HUDEP-2 (cell line): ENCODE results near the gene ZNF462.

Experiments
- DNase-seq, 76 experiments: peaks; one replicate each; lab custom pipeline; 2025; ENCODE audit not compliant: unreplicated experiment in 76 of 76; lab: John Stamatoyannopoulos, UW

Gene ZNF462

DNA sequence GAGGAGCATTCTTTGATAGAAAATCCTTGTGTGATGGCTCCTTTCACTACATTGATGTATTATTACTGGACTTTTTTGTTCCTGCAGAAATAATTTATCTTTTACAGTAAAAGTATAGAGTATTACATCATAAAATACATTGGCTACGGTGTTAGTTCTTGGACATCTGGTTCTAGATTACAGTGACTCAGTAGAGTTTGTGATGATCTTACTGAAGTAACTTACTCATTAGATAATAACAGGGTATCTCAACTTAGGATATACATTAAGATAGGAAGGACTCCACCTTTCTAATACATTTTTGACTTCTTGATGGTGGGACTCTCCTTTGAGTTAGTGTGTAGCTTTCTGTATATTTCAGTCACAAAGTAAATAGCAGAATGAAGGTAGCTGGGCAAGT is 59.1 kb downstream of the ZNF462 start:
- DNase-seq: no peak

DNA sequence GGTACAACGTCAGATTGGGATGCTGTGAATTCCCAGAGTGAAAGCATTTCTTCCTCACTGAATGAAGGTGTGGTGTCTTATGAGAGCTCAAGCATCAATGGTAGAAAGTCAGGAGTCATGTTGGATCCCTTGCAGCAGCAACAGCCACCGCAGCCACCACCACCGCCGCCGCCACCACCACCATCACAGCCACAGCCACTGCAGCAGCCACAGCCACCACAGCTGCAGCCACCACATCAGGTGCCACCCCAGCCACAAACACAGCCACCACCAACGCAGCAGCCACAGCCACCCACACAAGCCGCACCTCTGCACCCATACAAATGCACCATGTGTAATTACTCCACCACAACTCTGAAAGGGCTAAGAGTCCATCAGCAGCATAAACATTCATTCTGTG is 62.4 kb downstream of the ZNF462 start:
- no peak for DNase-seq

DNA sequence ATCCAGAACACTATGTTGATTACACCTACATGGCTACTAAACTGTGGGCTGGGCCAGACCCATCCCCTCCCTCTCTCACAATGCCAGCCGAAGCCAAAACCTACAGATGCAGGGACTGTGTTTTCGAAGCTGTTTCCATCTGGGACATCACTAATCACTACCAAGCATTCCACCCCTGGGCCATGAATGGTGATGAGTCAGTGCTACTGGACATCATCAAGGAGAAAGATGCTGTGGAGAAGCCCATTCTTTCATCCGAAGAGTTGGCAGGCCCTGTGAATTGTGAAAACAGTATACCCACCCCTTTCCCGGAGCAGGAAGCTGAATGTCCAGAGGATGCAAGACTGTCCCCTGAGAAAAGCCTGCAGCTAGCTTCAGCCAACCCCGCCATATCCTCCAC is 65.0 kb downstream of the ZNF462 start:
- DNase-seq: no peak

DNA sequence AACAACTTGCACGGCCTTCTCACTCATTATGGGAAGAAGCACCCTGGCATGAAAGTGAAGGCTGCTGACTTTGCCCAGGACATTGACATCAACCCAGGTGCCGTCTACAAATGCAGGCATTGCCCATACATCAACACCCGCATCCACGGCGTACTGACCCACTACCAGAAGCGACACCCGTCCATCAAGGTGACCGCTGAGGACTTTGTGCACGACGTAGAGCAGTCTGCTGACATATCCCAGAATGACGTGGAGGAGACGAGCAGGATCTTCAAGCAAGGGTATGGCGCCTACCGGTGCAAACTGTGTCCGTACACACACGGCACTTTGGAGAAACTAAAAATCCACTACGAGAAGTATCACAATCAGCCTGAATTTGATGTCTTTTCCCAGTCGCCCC is 65.4 kb downstream of the ZNF462 start:
- no peak for DNase-seq

DNA sequence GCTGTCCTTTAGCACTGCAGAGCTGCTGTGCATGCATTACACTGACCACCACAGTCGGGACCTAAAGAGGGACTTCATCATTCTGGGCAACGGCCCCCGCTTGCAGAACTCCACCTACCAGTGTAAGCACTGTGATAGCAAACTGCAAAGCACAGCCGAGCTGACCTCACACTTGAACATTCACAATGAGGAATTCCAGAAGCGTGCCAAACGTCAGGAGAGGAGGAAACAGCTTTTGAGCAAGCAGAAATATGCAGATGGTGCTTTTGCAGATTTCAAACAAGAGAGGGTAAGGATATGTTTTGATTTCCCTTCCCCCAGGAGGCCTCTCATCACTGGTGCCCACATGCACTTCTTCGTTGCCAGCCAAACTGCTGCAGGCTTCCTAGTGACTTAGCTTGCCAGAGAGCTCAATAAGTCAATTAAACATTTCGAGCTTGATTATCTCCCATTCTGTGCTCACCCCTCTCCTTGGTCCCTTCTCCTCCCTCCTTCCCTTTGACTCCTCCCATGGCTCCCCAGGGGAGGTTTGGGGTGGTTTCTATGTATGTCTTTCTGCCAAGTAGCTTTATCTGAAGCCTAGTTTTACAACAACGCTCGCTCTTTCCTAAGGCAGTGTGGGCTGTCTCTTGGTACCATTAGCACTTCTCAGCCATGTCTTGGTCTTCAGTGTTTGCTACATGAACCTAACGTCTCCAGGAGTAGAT is 66.7 kb downstream of the ZNF462 start:
- no peak for DNase-seq

DNA sequence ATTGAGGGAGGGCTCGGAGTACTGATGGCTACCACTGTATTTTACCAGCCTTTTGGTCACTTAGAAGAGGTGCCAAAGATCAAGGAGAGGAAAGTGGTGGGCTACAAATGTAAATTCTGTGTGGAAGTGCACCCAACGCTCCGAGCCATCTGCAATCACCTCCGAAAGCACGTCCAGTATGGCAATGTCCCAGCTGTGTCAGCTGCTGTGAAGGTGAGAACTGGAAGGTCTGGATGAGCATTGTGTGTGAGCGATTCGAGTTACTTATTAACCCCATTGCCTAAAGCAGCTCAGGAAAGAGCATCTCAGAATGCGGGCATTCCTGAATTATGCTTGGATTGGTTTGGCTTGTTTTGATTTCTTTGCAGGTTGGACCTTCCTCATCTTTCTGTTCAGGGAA is 67.5 kb downstream of the ZNF462 start:
- DNase-seq: no peak

DNA sequence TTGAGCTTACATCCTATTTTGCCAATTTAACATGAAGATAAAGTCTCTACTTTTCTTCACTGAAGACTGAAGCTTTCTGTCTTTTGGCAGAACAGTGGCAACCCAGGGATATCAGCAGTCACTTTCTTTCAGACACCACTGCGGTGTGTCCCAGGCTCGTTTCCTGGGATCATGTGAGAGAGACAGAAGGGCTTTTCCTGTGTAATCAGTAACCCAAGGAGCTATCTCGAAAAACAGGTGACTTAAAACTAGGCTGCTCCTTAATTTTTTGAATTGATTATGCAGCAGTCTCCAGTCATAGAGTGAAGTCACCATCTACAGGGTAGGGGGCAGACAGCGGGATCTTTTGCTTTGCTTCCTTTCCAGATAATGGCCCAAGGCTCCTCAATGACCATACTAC is 68.5 kb downstream of the ZNF462 start:
- no peak for DNase-seq

DNA sequence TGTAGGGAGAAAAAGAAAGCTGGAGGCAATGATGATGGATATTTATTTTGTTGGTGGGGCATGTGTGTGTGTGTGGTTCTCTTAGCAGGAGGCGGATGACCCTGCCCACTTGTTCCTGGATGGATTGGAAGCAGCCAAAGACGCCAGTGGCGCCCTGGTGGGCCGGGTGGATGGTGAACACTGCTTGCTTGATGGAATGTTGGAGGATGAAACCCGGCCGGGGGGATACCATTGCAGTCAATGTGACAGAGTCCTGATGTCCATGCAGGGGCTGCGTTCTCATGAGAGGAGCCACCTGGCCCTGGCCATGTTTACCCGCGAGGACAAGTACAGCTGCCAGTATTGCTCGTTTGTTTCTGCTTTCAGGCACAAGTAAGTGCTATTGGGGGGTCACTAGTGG is 69.2 kb downstream of the ZNF462 start:
- no peak for DNase-seq

DNA sequence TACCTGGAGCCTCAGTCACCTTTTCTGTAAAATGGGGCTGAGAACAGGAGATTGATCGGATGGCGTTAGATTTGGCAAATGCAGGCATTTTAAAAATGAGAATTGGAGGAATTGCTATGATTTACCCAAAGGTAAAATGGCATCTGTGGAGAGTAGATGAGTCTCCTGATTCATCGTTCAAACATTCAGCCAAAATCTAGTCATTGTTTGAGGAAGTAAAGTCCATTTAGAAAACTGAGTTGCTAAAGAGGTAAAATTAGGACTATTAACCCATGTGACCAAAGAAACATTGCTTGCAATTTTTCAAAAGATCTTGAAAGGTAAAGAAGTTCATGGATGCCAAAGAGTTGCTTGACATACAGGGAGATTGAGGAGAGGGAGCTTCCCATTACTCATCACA is 69.7 kb downstream of the ZNF462 start:
- no peak for DNase-seq

DNA sequence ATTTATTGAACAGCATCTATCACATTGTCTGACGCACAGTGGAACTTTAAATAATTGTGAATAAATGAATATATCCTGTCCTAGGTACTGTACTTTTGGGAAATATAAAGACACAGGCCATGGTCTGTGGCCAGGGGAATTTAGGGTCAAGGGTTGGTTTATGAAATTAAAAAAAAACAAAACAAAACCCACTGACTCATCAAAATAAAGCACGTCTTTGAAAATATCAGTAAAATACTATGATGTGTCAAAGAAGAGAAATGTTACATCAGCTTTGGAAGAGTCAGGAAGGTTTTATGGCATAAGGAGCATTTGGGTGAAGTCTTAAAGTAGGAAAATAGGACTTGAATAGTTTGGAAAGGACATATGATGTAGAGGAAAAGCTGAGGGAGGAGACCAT is 70.5 kb downstream of the ZNF462 start:
- DNase-seq: no peak

DNA sequence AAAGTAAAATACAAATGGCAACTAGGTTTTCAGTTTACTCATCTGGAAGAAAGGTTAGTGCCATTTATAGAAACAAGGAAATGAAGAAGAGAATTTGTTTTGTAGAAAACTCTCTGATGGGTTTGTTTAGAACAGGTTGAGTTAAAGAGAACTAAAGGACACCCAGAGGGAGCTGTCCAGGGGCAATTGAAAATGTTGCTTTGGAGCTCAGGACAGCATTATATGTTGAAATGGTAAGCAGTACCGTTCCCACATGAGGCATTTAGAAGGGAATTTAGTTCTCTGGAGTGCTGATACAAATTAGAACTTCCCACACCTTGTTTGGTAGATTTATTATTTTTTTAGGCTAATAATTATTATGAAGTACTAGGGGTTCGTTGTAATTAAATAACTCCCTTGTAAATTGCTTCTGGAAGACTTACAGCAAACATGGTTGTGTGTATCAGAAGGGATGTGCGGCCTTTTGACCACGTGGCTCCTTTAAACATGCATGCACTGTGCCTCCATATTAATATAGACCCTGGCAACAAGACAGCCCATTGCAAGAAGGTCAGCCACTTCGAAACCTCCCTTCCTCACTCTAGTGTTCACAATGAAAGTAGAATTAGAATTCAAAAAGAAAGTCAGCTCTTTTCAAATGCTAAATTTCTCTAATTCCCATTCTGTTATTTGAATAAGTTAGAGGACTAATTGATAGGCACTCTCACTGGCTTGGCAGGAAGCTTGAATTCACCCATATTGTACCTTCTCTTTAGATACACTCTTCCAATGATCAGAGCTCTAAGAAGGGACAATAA is 71.7 kb downstream of the ZNF462 start:
- no peak for DNase-seq

DNA sequence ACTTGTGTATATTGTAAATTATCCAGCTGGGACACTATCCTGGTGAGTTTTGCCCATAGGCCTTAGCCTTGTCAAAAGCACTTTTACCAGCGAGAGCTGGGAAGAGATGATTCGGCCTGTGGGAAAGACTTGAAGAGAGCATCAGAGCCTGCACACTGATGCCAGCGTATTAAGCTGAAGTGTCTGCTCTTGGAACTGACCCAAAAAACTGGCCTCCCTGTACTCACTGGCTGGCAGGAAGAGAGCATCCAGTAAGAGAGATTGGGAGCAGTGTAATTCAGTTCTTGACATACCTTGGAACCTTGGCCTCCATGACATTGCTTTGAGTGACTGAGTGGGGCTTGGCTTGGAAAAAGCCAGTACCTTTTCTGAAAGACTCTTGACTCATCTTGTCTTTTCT is 73.7 kb downstream of the ZNF462 start:
- DNase-seq: no peak

DNA sequence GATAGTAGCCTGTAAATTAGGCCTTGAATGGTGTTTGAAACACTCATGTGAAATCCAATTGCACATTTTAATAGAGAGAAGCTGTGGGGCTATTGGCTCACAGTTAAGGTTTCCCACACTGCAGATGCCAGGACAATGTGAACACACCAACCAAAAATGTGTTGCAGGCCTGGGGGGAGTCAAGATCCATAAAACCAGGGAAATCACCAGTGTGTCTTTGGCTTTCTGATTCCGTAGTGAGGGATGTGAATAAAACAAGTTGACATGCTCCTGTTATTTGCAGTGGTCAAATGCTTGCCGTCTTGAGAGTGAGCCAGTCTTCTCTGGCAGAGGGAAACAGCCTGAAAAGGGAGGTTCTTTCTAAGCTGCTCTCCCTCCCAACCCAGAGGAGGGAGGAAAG is 79.0 kb downstream of the ZNF462 start:
- DNase-seq: no peak

DNA sequence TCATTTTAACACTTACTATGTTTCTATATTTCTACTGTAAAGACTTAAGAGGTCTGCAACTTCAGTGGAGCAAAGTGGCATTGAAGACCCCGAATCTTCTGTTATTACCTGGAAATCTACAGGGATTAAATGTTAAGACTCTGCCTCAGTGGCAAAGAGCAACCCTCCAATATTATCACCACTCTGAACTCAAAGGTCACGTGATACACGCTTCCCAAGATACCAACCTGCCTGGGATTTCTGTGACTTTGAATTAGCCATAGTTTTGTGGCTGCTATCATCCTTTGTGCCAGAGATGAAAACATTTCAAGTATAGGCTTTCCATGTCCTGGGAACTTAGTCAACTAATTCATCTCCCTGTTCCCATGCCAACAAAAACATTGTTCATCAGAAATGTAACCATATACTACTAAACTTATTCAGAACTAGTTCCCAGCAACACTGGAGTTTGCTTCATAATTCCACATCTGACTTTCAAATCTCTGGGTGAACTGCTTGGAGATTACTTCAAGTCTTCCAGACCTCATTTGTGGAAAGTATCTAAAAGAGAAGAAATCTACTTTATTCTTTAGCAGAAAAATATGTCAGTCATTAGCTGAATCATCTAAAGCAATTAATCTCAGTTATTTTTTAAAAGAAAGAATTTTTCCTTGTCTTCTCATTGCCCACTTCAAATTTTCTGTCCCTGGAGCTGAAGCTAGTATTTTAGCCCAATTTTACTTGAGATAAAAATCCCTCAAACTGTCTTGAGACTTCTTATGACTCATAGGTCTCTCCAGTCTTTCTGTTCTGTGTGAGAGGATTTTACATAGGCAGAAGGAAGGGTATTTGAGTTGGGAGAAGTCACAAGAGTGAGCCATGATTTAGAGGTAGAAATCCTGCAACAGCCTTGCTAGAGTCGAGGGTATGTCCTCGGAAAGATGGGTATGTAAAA is 83.0 kb downstream of the ZNF462 start:
- no peak for DNase-seq

DNA sequence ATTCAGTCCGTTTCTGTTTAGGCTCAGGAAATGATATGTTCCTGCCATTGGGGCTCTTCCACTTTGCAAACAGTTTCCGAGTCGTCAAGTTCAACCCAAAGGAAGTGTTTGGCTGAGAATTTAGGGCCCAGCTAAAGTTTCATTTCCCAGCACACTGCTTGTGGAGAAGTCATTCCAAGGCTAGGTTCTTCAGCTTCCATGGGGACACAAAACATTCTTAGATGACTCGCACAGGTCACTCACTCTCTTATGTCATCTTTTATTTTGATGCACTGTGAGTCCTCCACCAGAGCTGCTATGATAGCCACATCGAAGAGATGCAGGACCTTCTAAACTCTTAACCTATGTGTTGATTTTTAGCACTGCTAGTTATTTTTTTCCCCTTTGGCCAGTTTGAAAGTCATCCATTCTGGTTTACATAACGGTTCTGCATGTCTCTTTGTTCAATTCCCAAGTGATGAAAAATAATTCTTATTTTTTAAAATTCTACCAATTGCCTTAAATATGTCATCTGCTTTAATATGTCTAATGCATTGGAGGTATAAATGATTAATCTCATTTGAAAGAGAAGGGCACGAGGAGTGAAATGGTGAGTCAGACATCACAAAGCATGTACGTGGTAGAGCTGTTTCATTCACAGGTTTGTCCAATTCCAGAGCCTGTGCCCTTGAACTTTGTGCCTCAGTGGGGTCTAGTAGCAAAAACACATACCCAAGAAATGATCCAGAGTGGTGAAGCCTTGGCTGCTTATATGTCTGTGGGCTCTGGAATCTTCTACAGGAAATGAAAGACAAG is 84.3 kb downstream of the ZNF462 start:
- no peak for DNase-seq

DNA sequence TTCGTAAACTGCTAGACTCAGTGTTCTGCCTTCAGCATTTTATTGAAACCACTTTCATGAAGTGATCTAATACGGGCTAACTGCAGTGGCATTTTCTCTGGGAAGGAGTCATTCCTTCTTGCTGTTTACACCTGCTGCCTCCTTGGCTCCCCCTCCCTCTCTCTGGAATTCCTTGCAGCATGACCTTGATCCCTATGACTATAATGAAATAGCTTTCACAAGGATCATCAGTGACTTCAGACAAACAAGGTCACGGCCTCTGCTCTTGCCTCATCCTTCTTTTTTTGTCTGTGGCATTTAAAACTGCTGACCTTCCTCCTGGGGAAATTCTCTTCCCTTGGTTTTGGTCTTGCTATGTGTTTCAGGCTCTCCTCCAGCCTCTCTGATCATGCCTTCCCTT is 90.2 kb downstream of the ZNF462 start:
- no peak for DNase-seq

DNA sequence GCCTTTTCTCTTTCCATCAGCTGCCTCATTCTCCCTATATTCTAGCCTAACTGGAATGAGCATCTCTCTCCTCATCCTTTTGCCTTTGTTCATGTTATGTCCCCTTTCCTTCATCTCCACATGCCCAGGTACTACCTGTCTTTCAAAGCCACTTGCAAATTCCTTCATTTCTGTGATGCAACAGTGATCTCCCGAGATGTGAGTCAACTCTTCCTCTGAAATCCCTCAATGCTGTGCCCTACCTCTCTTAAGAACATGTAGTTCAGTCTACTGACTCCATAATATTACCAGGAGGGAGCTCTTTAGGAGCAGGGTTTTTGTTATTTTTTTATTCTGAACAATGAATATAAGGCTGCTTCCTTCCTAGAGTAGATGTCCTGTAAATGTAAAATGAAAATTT is 91.6 kb downstream of the ZNF462 start:
- DNase-seq: no peak

DNA sequence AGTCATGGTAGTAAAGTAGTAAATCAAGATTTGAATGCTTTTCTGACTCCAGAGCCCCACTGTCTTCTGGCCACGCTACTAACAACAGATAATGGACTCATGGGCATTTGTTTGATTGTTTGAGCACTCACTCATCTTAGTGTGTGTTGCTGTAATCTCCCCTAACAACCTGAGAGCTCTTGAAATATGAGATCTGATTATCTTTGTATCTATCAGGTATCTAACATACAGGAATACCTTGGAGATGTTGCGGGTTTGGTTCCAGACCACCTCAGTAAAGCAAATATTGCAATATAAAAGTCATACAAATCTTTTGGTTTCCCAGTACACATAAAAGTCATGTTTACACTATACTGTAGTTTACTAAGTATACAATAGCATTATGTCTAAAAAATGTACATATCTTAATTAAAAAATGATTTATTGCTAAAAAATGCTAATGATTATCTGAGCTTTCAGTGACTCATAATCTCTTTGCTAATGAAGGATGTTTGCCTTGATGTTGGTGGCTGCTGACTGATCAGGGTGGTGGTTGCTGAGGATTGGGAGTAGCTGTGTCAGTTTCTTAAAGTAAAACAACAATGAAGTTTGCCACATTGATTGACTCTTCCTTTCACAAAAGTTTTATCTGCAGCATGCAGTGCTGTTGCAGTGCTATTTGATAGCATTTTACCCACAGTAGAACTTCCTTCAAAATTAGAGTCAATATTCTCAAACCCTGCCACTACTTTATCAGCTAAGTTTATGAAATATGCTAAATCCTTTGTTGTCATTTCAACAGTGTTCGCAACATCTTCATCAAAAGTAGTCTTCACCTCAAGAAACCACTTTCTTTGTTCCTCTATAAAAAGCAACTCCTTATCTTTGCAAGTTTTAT is 92.2 kb downstream of the ZNF462 start:
- DNase-seq: no peak

DNA sequence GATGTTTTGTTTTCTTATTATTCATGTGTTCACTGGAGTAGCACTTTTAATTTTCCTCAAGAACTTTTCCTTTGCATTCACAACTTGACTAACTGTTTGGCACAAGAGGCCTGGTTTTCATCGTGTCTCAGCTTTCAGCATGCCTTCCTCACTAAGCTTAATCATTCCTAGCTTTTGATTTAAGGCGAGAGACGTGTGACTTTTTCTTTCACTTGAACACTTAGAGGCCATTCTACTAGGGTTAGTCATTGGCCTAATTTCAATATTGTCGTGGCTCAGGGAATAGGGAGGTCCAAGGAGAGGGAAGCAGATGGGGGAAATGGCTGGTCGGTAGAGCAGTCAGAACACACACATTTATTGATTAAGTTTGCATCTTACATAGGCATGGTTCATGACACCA is 94.0 kb downstream of the ZNF462 start:
- no peak for DNase-seq
